HCT116 (cell line): ENCODE data around the gene SMTNL1.

Source experiments
- ELF1 ChIP-seq: IDR thresholded peaks from 2 replicates; pipeline ENCODE4 v1.6.1; 2012; ENCODE audit warnings: low read depth, borderline replicate concordance
- EZH2 ChIP-seq: fragments of 200-600 bp; sonication (generic); IDR thresholded peaks from 2 replicates; pipeline ENCODE4 v1.6.1; 2017; ENCODE audit warnings: antibody characterized with exemption, mixed run types
- JUND ChIP-seq: IDR thresholded peaks from 2 replicates; pipeline ENCODE4 v1.6.1; 2012
- POLR2A ChIP-seq: IDR thresholded peaks from 2 replicates; pipeline ENCODE4 v1.7.0; 2011; ENCODE audit warnings: borderline replicate concordance; ENCODE audit not compliant: insufficient read depth, insufficient read length; ENCODE audit errors: extremely low read depth
- RAD21 ChIP-seq: IDR thresholded peaks from 2 replicates; pipeline ENCODE4 v1.6.1; 2012; ENCODE audit warnings: low read depth, mild to moderate bottlenecking
- TCF7L2 ChIP-seq: IDR thresholded peaks from 2 replicates; pipeline ENCODE4 v1.7.0; 2011; ENCODE audit warnings: borderline replicate concordance, inconsistent platforms; ENCODE audit not compliant: insufficient read depth, insufficient read length; ENCODE audit errors: extremely low read depth
- YY1 ChIP-seq: IDR thresholded peaks from 2 replicates; pipeline ENCODE4 v1.6.1; 2011; ENCODE audit warnings: low read length, low read depth, moderate library complexity, mild to moderate bottlenecking; ENCODE audit not compliant: insufficient replicate concordance; ENCODE audit errors: extremely low read depth
- TF ChIP-seq, protein P1 (sequence below): IDR thresholded peaks from 2 replicates; pipeline ENCODE4 v1.6.1; 2012
- TF ChIP-seq, protein P2 (sequence below), 3 experiments: fragments of 200-600 bp in 1 of 3; sonication (generic) in 1 of 3; IDR thresholded peaks in 2 of 3; conservative IDR thresholded peaks in 1 of 3; 2 replicates each; pipeline ENCODE4 v1.5.1; 2012 to 2017; ENCODE audit warnings: low read depth in 2 of 3, low read length in 2 of 3, antibody characterized with exemption in 1 of 3, borderline replicate concordance in 1 of 3, control low read depth in 1 of 3, mild to moderate bottlenecking in 1 of 3, mixed read lengths in 1 of 3, mixed run types in 1 of 3, moderate library complexity in 1 of 3; ENCODE audit not compliant: insufficient read depth in 1 of 3

DNA sequence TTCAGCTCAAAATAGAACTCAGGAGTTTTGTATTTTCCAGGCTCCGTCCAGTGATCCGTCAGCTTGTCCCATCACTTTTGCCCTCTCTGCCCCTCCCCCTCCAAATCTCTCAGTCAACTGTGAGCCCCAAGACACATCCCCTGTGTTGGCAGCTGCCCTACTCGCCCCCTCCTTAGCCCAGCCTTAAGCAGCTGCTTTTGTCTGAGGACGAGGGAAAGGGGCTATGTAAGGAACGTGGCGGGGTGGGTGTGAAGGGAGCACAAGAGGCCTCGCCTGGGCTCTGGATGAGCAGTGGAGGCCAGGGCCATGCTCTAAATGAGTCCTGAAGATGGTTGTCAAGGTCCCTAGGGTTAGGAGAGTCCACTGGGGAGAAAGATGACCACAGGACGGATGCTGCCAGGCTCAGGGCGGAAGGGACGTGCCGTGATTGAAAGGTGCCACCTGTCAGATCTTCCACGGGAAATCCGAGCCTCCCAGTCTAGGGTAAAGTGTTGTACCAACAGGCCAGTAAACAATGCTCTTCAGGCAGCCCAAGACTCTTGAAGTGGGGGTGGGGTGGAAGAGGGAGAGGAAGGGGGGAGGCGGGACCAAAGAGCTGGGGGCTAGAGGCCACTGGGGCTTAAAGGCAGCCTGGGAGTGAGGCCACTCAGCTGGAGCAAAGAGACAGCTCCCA lies at the start of gene SMTNL1:
- TF ChIP-seq ELF1 (no peak), TCF7L2 (no peak), YY1 (no peak), RAD21 (no peak), POLR2A (no peak), JUND (no peak), EZH2 (no peak)
- TF ChIP-seq, protein P1, sequence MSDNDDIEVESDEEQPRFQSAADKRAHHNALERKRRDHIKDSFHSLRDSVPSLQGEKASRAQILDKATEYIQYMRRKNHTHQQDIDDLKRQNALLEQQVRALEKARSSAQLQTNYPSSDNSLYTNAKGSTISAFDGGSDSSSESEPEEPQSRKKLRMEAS: no peak
- TF ChIP-seq, protein P2, sequence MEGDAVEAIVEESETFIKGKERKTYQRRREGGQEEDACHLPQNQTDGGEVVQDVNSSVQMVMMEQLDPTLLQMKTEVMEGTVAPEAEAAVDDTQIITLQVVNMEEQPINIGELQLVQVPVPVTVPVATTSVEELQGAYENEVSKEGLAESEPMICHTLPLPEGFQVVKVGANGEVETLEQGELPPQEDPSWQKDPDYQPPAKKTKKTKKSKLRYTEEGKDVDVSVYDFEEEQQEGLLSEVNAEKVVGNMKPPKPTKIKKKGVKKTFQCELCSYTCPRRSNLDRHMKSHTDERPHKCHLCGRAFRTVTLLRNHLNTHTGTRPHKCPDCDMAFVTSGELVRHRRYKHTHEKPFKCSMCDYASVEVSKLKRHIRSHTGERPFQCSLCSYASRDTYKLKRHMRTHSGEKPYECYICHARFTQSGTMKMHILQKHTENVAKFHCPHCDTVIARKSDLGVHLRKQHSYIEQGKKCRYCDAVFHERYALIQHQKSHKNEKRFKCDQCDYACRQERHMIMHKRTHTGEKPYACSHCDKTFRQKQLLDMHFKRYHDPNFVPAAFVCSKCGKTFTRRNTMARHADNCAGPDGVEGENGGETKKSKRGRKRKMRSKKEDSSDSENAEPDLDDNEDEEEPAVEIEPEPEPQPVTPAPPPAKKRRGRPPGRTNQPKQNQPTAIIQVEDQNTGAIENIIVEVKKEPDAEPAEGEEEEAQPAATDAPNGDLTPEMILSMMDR (IDR thresholded peaks at IDR 0.05 in 2 of 3, conservative IDR thresholded peaks at IDR 0.05 in 1 of 3; ENCODE audit: borderline replicate concordance in 1 of 3, insufficient read depth in 1 of 3, low read depth in 2 of 3, low read length in 2 of 3): no peak
